Nephron (organoid): Measurements from ENCODE around the gene SLC6A3.

Experiments
- H3K27ac Mint-ChIP-seq, 3 experiments: 2 replicates each; pipeline ENCODE4 v1.8.0; 2020; ENCODE audit warnings: mixed read lengths in 3 of 3, mild to moderate bottlenecking in 2 of 3, moderate library complexity in 1 of 3
- H3K27me3 Mint-ChIP-seq: 2 replicates; pipeline ENCODE4 v1.8.0; 2021; ENCODE audit warnings: low read depth, mild to moderate bottlenecking, moderate library complexity, mixed read lengths
- H3K36me3 Mint-ChIP-seq: 2 replicates; pipeline ENCODE4 v1.8.0; 2020; ENCODE audit warnings: low read depth, mixed read lengths
- H3K4me1 Mint-ChIP-seq: 2 replicates; pipeline ENCODE4 v1.8.0; 2020; ENCODE audit warnings: mixed read lengths
- H3K4me3 Mint-ChIP-seq, 3 experiments: 2 replicates each; pipeline ENCODE4 v1.8.0; 2020; ENCODE audit warnings: mild to moderate bottlenecking in 3 of 3, mixed read lengths in 3 of 3, moderate library complexity in 2 of 3
- H3K9me3 Mint-ChIP-seq: 2 replicates; pipeline ENCODE4 v1.8.0; 2020; ENCODE audit warnings: mixed read lengths
- TF ChIP-seq, protein P1 (sequence below), 3 experiments: fragments of 200-600 bp; sonication (generic); IDR thresholded peaks; one replicate each; pipeline ENCODE4 v1.5.0; 2021; ENCODE audit warnings: antibody characterized with exemption in 3 of 3; ENCODE audit not compliant: unreplicated experiment in 3 of 3

SLC6A3 gene

DNA sequence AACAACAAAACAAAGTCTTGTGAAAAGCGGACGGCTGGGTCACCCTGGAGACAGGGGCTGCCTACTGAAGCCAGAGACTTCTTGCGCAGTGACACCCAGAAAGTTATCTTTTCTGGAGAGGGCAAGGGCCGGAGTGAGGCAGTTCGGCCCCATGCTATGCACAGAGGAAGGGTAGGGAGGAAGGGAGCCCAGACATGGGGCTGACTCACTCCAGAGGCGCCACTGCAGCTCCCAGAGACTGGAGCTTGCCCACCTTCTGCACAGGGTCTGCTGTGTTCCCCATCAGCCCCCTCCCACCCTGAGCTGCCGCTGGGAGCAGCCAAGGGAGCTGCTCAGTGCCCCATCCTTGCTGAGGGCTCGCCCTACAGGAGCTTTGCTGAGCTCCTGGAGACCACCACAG is 13.3 kb downstream of the SLC6A3 start:
- peaks cover 35% of the 10 kb centered on the region for H3K9me3 Mint-ChIP-seq
- H3K4me3 Mint-ChIP-seq, result no peak overlapping the region
- peaks cover 20% of the 10 kb centered on the region for H3K27me3 Mint-ChIP-seq
- TF ChIP-seq, protein P1, sequence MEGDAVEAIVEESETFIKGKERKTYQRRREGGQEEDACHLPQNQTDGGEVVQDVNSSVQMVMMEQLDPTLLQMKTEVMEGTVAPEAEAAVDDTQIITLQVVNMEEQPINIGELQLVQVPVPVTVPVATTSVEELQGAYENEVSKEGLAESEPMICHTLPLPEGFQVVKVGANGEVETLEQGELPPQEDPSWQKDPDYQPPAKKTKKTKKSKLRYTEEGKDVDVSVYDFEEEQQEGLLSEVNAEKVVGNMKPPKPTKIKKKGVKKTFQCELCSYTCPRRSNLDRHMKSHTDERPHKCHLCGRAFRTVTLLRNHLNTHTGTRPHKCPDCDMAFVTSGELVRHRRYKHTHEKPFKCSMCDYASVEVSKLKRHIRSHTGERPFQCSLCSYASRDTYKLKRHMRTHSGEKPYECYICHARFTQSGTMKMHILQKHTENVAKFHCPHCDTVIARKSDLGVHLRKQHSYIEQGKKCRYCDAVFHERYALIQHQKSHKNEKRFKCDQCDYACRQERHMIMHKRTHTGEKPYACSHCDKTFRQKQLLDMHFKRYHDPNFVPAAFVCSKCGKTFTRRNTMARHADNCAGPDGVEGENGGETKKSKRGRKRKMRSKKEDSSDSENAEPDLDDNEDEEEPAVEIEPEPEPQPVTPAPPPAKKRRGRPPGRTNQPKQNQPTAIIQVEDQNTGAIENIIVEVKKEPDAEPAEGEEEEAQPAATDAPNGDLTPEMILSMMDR (IDR thresholded peaks at IDR 0.05; ENCODE audit: unreplicated experiment in 3 of 3), result no peak
- peaks cover 9% of the 10 kb centered on the region for H3K36me3 Mint-ChIP-seq
- no peaks in the 10 kb centered on the region for H3K4me1 Mint-ChIP-seq
- H3K27ac Mint-ChIP-seq, result no peak overlapping the region

DNA sequence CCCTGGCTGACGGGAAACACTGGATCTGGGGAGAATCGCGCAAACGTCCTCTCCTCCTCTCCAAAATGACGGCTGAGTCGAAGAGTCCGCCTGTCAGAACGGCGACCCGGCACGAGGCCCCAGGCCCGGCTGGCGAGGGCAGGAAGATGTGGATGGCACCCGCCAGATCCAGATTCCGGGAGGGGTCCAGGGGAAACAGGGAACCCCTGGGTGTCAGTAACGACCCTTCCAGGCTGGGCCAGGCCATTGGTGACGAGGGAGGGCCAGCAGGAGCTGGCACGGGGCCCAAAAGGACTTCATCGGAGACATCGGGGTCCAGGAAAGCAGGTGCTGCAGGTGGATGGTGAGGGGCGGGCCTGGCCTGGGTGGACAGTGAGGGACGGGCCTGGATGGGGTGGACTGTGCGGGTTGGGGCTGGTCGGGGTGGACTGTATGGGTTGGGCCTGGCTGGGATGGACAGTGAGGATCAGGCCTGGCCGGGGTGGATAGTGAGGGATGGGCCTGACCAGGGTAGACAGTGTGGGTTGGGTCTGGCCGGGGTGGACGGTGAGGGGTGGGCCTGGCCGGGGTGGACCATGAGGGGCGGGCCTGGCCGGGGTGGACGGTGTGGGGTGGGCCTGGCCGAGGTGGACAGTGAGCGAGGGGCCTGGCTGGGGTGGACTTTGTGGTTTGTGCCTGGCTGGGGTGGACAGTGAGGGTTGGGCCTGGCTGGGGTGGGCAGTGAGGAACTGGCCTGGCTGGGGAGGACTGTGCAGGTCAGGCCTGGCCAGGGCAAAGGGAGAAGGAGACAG is 14.0 kb downstream of the SLC6A3 start:
- Mint-ChIP-seq H3K36me3 (peaks cover 13% of the 10 kb centered on the region), H3K27ac (no peak overlapping the region), H3K4me1 (no peaks in the 10 kb centered on the region), H3K9me3 (peaks cover 42% of the 10 kb centered on the region), H3K27me3 (peaks cover 22% of the 10 kb centered on the region), H3K4me3 (no peak overlapping the region)
- TF ChIP-seq, protein P1 (IDR thresholded peaks at IDR 0.05; ENCODE audit: unreplicated experiment in 3 of 3), result no peak

DNA sequence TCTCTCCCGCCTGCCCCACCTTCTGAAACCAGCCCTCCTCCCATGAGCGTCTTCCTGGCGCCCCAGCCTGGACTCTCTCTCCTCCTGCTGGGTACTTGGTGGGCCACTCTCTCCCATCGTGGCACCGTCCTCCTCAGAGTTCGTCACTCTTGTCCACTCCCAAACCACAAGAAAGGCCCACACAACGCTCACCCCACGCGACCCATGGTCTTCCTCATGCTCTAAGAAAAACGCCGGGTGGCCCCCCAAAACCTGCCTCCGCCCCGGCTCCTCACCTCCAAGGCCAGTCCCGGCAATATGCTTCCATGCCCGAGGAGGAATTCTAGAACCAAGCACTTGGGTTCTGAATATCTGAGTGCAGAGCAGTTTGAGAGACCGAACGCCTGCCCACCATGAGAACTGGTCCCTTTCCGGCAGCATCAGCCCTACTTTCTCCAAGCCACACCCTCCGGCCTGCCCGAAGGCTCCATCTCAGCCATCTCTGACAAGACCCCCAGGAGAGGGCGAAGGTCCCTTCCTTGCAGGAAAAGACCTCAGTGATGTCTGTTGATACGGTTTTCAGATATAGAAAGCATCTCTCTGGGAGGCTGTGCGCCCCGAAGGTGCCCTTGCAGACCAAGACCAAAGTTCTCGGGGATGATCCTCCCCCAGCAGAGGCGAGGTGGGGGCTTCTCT is 15.0 kb downstream of the SLC6A3 start:
- H3K9me3 Mint-ChIP-seq, result peaks cover 45% of the 10 kb centered on the region
- no peaks in the 10 kb centered on the region for H3K4me1 Mint-ChIP-seq
- TF ChIP-seq, protein P1 (IDR thresholded peaks at IDR 0.05; ENCODE audit: unreplicated experiment in 3 of 3), result no peak
- peaks cover 20% of the 10 kb centered on the region for H3K27me3 Mint-ChIP-seq
- H3K36me3 Mint-ChIP-seq, result peaks cover 13% of the 10 kb centered on the region
- no peak overlapping the region for H3K4me3 Mint-ChIP-seq
- no peak overlapping the region for H3K27ac Mint-ChIP-seq

DNA sequence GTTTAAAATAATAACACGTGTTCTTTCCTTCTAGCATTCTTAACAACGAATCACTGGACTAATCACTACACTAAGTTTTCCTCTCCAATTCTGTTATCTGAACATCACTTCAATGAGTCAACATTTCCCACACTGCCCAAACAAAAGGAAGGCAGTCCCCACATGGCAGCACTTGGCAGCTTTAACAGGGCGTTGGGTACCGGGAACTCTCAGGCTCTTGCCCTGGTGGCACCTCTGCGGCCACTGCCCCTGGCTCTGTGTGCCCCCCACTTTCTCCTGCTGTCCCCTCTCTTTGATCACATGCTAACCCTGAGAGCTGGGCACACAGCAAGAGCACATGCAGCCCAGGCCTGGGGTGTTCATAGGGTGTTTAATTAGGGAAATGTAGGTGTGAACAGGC is 15.7 kb downstream of the SLC6A3 start:
- Mint-ChIP-seq H3K27ac (no peak overlapping the region), H3K27me3 (peaks cover 22% of the 10 kb centered on the region), H3K4me3 (no peak overlapping the region), H3K36me3 (peaks cover 13% of the 10 kb centered on the region), H3K9me3 (peaks cover 48% of the 10 kb centered on the region), H3K4me1 (no peaks in the 10 kb centered on the region)
- TF ChIP-seq, protein P1 (IDR thresholded peaks at IDR 0.05; ENCODE audit: unreplicated experiment in 3 of 3), result no peak

DNA sequence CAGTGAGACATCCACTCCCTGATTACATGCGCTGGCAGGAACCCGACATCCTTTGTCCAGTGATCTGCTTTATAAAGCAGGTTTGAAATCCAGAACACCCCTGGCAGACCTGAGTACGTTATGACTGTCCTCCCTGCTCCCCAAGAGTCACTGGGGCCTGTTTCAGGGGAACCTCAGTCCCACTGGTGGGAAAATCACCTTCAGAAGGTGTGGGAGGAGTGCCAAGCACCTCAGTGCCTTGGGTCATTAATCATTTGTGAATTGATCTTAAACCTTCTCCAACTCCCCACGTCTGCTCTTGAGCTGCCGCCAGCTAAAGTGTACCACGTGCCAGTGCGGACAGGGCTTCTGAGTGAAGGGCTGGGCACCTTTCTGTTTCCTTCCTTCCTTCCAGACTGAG is 16.2 kb downstream of the SLC6A3 start:
- Mint-ChIP-seq H3K4me3 (no peak overlapping the region), H3K36me3 (peaks cover 13% of the 10 kb centered on the region), H3K27ac (no peak overlapping the region), H3K4me1 (no peaks in the 10 kb centered on the region), H3K27me3 (peaks cover 22% of the 10 kb centered on the region), H3K9me3 (peaks cover 48% of the 10 kb centered on the region)
- TF ChIP-seq, protein P1 (IDR thresholded peaks at IDR 0.05; ENCODE audit: unreplicated experiment in 3 of 3), result no peak
